Kidney glomerular epithelial cell (primary cell): ENCODE measurements around the gene MYH10.
A peak's percentile ranks its signal among the peaks of the same experiment; 100 is the strongest.
"Not testable (repeated sequence)": the region's sequence is repeated elsewhere in the genome, so short reads cannot be mapped to it uniquely, and the experiment has no call there.

Source experiments
- DNase-seq: peaks from one replicate; lab custom pipeline; 2025; lab: John Stamatoyannopoulos, UW

The MYH10 gene

DNA sequence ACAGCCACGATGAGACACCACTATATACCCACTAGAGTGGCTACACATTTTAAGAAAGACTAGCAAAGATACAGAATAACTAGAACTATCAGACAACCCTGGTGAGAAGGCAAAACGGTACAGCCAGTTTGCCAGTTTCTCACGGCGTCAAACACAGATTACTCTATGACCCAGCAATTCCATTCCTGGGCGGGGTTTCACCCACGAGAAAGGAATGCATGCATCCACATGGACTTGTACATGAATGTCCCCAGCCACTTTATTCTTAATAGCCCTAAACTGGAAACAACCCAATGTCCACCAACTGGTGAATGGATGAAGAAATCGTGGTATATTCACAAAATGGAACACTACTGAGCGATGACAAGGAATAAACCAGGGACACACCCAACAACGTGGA is 74.5 kb downstream of the MYH10 start:
- DNase-seq: no peak

DNA sequence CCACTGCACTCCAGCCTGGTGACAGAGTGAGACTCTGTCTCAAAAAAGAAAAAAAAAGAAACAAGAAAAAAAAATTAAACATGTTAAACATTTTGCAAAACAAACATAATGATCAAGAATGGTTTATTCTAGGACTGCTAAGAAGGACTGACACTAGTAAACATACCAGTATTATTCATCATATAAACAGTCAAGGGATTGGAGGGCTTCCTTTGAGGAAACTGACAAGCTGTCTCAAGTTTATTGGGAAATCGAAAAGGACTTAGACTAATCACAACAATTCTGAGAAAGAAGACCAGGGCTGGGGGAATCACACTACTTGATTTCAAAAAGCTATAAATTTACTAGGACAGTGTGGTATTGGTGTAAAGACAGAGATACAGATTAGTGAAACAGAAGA is 75.5 kb downstream of the MYH10 start:
- DNase-seq: no peak

- DNase-seq: peak; percentile 19
Measured at GRCh38 chr17:8552577-8553320, 77.8 kb downstream of the MYH10 start.

DNA sequence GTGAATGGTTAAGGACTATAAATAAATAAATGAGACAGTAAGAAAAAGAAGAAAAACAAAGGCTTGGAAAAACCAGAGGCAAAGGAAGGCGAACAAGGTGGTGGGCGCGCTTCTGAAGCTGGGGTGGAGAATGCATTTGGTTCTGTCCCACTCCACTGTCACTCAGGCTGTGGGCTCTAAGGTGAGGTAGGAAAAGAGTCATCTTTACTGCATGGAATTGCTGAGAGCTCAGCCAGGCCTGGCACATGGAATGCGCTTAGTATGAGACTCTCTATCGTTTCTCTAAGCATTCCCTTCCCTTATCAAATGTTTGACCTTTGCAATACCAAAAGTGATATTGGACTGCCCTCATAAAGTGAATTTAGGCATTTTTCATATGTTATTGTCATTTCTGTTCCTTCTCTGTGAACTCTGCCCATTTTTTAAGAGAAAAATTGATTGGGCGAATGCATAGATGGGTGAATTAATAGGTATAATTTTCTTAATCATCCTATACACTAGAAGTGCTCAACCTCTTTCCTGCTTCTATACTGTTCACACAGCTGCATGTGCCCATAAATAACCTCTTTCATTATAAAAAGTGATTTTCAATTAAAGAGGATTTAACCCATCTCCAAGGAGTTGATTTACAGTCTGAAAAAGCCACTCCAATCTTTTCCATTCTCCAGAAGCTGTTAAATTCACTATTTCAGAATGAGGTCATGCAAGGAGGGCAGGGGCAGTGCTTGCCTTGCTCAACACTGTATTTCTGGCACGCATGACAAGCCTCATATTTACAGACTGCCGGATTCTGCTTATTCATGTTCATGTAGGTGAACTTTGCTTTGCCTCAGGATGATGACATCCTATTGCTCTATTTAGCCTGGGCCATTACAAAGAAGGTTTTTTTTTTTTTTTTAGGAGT is 87.7 kb downstream of the MYH10 start:
- DNase-seq: peak; percentile 28

DNA sequence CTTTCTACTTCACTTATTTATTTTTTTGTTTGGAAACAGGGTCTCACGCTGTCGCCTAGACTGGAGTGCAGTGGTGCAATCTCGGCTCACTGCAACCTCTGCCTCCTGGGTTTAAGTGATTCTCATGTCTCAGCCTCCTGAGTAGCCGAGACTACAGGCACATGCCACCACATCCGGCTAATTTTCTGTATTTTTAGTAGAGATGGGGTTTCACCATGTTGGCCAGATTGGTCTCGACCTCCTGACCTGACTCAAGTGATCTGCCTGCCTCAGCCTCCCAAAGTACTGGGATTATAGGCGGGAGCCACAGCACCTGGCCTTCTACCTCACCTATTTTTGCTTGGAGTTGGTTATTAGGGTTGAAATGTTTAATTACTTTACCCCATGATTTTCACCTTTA is 90.5 kb downstream of the MYH10 start:
- DNase-seq: not testable (repeated sequence)

GRCh38 chr17:8537734-8538133 is 92.8 kb downstream of the MYH10 start:
- no peak for DNase-seq

- no peak for DNase-seq
Measured at GRCh38 chr17:8534498-8535188, 95.9 kb downstream of the MYH10 start.

DNA sequence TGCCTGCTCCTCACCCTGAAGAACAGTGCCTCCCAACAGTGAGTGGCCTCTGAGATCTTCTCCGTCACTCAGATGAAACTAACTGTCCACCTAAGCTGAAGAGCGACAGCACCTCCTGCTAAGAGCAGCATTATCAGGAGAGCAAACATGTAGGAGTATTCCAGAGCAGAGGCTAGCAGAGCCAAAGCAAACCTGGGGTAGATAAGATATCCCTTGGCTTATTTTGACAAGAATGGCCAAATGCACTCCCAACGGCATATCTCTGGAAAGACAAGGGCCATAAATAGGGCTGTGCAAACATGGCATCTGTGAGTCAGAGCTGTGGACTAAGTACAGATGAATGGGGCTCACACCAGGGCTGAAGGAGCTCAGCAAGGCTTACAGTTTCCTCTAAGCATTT is 98.5 kb downstream of the MYH10 start:
- no peak for DNase-seq

DNA sequence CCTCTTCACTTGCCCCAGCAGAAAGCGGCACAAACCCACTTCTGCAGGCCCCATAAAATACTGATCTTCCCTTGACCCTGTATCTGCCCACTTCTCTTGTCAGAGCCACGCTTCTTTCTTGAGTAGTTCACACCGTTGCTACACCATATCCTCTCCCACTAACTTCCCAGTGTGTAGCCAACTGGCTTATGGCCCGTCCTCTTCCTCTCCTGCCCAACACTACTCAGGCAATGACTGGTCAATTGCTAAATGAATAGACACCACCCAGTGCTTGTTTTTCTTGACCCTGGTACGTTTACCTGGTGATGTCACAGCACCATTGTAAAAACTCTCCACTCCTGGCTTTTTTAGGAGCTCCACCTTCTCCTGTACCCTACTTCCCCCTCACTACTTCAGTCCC is 107.9 kb downstream of the MYH10 start:
- DNase-seq: no peak

DNA sequence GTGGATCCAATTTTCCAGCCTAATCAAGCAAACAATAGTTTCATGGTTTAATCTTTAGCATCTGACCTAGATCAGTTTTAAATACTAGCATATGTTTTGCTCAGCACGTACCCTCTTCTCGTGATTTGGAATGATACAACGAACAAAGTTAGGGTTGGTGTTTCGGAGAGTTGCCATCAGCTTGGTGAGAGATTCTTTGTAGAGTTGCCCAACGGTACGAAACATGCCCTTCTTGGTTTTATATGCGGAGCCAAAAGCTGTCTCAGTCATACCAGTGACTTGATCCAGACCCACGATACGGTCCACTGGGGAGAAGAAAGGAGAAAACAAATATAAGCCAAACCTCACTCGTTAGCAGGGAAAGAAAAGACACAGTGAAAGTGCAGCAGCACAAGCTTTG is 109.5 kb downstream of the MYH10 start:
- no peak for DNase-seq

DNA sequence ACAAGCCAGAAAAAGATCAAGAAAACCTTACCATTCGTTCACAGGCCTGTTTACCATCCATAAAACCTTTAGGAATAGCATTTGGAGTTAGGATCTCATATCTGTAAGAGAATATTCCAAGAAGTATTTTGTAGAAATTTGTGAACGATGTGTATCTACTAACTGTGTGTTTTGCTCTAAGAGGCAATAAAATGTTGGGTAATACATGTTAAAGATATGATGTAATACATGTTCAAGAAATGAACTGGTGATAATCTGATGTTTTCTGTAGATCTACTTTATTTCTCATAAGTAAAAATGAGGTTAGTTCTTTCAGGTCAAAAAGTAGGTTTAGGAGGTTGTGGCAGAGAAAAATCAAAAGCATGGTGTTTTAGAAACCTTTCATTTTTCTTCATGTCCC is 111.7 kb downstream of the MYH10 start:
- DNase-seq: no peak

- DNase-seq: no peak
Measured at GRCh38 chr17:8518326-8518725, 112.2 kb downstream of the MYH10 start.

GRCh38 chr17:8514801-8515200 is 115.7 kb downstream of the MYH10 start:
- DNase-seq: no peak

GRCh38 chr17:8506145-8506544 is 124.4 kb downstream of the MYH10 start:
- DNase-seq: no peak

GRCh38 chr17:8504460-8505207 is 125.9 kb downstream of the MYH10 start:
- DNase-seq: no peak

GRCh38 chr17:8503807-8504206 is 126.7 kb downstream of the MYH10 start:
- DNase-seq: no peak

DNA sequence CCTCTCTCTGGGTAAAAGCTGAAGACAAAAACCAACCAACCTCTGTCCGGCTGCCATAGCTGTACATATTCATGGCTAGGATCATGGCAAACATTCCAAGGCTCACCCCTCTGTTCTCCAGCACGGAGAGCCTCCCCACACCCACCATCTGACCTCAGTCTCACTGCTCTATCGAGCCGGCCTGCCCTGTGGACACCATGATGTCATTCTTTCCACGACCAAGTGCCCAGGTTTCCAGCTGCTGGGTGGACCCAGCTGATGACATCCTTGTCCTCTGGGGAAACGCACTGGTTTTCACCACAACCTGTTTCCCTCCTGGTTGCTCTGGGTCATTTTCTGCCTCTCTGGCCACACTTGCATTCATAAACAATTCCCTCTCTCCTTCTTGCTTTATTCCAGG is 127.2 kb downstream of the MYH10 start:
- no peak for DNase-seq

DNA sequence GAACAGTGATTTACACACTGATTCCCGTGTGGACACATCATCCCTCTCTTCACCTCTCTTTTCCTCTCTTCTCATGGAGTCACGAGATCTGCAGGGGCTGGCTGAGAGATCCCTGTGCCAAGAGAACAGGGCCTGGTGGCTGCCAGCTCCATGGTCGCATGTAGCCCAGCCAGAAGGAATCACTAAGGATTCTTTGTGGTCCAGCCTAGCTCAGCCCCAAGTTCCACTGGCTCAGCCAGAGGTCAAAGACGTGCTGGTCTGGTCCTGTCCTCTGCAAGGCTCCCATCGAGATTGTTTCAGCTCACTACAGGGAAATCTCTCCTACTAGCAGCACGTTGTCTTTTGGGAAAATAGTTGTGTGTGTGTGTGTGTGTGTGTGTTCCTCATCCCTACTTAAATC is 128.4 kb downstream of the MYH10 start:
- no peak for DNase-seq

DNA sequence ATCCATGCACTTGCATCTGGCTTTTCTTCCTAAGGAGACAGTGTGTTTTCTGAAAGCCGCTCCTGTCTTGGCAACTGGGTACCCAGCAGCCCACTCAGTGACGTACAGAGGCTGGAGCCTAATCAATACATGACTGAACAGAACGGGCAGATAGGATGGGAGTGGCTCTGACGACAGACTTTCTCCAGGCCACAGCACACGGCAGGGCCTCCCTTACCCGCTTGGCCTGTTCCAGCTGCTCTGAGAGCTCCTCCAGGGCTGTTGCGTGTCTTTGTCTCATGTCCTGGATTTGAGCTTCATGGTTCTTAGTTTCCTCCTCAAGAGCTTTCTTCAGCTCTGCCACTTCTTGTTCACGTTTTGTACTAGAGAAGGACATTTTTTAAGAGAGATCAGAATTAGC is 129.9 kb downstream of the MYH10 start:
- DNase-seq: no peak

DNA sequence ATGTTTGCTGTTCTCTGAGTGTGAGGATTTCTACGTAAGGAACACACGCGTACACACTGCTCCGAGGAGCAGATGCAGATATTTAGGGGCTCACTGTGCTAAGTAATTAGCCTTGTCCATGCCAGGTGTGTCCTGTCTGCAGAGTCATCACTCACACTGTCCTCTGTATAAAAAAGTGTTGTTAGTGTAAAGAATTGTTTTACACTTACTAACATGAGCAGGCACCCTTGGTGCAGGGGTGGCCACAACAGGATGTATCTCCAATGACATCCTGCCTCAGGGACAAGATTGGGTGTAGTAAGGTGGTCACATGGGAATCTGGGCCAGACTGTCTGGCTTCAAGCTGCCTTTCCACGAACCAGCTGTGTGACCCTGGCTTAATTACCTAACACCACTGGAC is 130.9 kb downstream of the MYH10 start:
- no peak for DNase-seq

GRCh38 chr17:8499171-8499570 is 131.4 kb downstream of the MYH10 start:
- no peak for DNase-seq

- DNase-seq: no peak
Measured at GRCh38 chr17:8496081-8496480, 134.4 kb downstream of the MYH10 start.
